Nephron (organoid): ENCODE results near the gene SPC24.
"Not testable (repeated sequence)": the region's sequence is repeated elsewhere in the genome, so short reads cannot be mapped to it uniquely, and the experiment has no call there.

Experiments used
- H3K27ac Mint-ChIP-seq, 3 experiments: 2 replicates each; pipeline ENCODE4 v1.8.0; 2020; ENCODE audit warnings: mixed read lengths in 3 of 3, mild to moderate bottlenecking in 2 of 3, moderate library complexity in 1 of 3
- H3K27me3 Mint-ChIP-seq: 2 replicates; pipeline ENCODE4 v1.8.0; 2021; ENCODE audit warnings: low read depth, mild to moderate bottlenecking, moderate library complexity, mixed read lengths
- H3K36me3 Mint-ChIP-seq: 2 replicates; pipeline ENCODE4 v1.8.0; 2020; ENCODE audit warnings: low read depth, mixed read lengths
- H3K4me1 Mint-ChIP-seq: 2 replicates; pipeline ENCODE4 v1.8.0; 2020; ENCODE audit warnings: mixed read lengths
- H3K4me3 Mint-ChIP-seq, 3 experiments: 2 replicates each; pipeline ENCODE4 v1.8.0; 2020; ENCODE audit warnings: mild to moderate bottlenecking in 3 of 3, mixed read lengths in 3 of 3, moderate library complexity in 2 of 3
- H3K9me3 Mint-ChIP-seq: 2 replicates; pipeline ENCODE4 v1.8.0; 2020; ENCODE audit warnings: mixed read lengths
- TF ChIP-seq, protein P1 (sequence below), 3 experiments: fragments of 200-600 bp; sonication (generic); IDR thresholded peaks; one replicate each; pipeline ENCODE4 v1.5.0; 2021; ENCODE audit warnings: antibody characterized with exemption in 3 of 3; ENCODE audit not compliant: unreplicated experiment in 3 of 3

Gene SPC24

DNA sequence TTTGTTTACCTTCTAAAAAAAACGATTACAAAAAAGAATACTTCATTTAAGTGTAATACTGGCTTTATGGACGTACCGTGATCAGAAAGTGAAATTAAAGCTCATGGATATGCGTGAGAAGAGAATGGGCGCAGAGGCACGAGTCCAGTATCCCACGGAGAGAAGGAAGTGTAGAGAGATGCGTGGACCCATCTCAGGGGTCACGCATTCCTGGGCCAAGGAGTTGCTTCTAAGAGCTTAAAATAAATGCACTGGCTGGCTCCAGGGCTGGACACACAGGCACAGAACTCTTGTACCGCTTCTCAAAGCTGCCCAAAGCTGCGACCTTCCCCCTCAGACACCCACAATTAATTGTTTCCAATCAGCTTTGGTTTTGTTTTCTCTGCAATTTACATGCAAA, 8.7 kb upstream of the SPC24 start:
- H3K27me3 Mint-ChIP-seq, result no peaks in the 10 kb centered on the region
- peaks cover 3% of the 10 kb centered on the region for H3K9me3 Mint-ChIP-seq
- H3K4me1 Mint-ChIP-seq, result peaks cover 31% of the 10 kb centered on the region
- no peak overlapping the region for H3K4me3 Mint-ChIP-seq
- TF ChIP-seq, protein P1, sequence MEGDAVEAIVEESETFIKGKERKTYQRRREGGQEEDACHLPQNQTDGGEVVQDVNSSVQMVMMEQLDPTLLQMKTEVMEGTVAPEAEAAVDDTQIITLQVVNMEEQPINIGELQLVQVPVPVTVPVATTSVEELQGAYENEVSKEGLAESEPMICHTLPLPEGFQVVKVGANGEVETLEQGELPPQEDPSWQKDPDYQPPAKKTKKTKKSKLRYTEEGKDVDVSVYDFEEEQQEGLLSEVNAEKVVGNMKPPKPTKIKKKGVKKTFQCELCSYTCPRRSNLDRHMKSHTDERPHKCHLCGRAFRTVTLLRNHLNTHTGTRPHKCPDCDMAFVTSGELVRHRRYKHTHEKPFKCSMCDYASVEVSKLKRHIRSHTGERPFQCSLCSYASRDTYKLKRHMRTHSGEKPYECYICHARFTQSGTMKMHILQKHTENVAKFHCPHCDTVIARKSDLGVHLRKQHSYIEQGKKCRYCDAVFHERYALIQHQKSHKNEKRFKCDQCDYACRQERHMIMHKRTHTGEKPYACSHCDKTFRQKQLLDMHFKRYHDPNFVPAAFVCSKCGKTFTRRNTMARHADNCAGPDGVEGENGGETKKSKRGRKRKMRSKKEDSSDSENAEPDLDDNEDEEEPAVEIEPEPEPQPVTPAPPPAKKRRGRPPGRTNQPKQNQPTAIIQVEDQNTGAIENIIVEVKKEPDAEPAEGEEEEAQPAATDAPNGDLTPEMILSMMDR (IDR thresholded peaks at IDR 0.05; ENCODE audit: unreplicated experiment in 3 of 3), result no peak
- peak overlapping the region; percentile 1 to 97 (median 61) for H3K27ac Mint-ChIP-seq
- H3K36me3 Mint-ChIP-seq, result peaks cover 55% of the 10 kb centered on the region

DNA sequence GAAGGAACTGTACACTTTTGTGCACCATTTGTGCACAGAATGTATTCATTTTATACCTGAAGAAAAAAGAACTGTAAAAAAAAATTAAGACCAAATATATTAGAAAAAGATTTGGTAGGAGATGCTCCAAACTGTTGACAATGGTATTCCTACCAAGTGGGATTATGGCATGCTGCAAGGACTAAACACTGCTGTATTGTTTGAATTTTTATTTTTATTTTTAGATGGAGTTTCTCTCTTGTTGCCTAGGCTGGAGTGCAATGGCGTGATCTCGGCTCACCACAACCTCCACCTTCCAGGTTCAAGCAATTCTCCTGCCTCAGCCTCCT, 4.8 kb upstream of the SPC24 start:
- Mint-ChIP-seq H3K27ac (peak overlapping the region; percentile 55 to 93 (median 84)), H3K36me3 (peaks cover 27% of the 10 kb centered on the region), H3K4me1 (peaks cover 40% of the 10 kb centered on the region)
- H3K4me3 Mint-ChIP-seq, H3K27me3 Mint-ChIP-seq, H3K9me3 Mint-ChIP-seq: not testable (repeated sequence)

DNA sequence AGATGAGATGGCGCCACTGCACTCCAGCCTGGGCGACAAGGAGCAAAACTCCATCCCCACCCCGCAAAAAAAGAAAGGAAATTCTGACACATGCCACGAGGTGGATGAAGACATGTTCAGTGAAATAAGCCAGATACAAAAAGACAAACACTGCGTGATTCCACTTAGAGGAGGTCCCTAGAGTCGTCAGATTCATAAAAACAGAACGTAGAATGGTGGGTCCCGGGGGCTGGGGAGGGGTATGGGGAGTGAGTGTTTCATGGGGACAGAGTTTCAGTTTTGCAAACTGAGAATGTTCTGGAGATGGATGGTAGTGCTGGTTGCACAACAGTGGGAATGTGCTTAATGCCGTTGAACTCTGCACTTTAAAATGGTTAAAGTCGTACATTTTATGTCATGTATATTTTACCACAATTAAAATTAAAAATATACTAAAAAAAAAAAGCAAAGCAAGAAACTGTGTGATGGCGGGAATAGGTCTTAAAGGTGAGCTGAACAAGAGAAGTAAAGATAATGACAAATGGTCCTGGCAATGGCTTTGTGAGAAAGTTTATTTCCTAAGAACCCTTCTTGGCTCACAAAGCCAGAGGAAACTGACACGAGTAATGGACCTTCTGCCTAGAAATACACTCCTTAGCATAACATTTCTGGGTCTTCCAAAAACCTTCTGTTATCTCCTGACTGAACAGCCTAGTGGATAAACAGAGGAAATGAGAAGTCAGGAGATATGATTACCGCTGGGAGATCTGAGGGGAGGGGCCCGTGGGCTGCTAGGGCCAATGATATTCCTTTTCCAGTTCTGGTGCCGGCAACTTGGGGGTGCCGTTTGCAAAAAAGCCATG, 4.2 kb upstream of the SPC24 start:
- Mint-ChIP-seq H3K27me3 (no peaks in the 10 kb centered on the region), H3K27ac (peak overlapping the region; percentile 55 to 93 (median 84)), H3K4me1 (peaks cover 35% of the 10 kb centered on the region), H3K36me3 (peaks cover 21% of the 10 kb centered on the region), H3K4me3 (peak overlapping the region in 1 of 3 experiments; percentile 33), H3K9me3 (peaks cover 3% of the 10 kb centered on the region)
- TF ChIP-seq, protein P1 (IDR thresholded peaks at IDR 0.05; ENCODE audit: unreplicated experiment in 3 of 3), result peak in 1 of 3 experiments; percentile 8

DNA sequence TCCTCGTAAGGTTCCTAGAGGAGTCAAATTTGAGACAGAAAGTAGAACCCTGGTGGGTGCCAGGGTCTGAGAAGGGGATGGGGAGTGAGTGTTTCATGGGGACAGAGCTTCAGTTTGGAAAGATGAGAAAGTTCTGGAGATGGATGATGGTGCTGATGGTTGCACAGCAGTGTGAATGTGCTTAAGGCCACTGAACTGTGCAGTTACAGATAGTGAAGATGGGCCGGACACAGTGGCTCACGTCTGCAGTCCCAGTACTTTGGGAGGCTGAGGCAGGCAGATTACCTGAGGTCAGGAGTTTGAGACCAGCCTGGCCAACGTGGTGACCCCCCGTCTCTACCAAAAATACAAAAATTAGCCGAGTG, 917 bp downstream of the SPC24 start:
- Mint-ChIP-seq H3K4me3 (peak overlapping the region; percentile 83 to 88 (median 88)), H3K36me3 (peaks cover 4% of the 10 kb centered on the region), H3K27me3 (no peaks in the 10 kb centered on the region), H3K4me1 (peaks cover 42% of the 10 kb centered on the region), H3K27ac (peak overlapping the region; percentile 34 to 43 (median 36)), H3K9me3 (no peaks in the 10 kb centered on the region)
- TF ChIP-seq, protein P1 (IDR thresholded peaks at IDR 0.05; ENCODE audit: unreplicated experiment in 3 of 3), result no peak

DNA sequence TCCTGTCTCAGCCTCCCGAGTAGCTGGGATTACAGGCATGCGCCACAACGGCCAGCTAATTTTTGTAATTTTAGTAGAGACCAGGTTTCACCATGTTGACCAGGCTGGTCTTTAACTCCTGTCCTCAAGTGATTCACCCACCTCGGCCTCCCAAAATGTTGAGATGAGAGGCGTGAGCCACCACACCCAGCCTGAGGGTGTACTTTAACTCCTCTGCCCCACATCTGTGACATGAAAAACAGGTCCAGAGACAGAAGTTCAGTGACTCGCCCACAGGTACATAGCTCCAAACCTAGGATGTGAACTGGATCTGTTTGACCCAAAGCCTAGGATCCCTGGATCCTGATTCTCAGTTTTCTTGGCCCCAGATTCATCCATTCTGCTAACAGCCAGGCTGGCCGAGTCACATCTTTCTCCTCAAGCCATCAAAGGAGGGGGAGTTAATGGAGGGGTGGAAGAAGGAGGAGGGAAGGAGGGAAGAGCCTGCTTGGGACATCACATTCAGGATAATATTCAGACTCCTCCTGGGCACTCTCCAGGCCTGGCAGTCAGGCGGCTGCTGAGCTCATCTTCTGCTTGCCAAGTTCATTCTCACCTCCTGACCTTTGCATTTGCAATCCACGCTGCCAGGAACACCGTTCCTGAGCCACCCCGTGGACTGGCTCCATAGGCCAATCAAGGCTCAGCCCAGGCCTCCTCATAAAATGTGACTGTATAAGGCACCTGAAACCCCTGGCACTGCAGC, 3.1 kb downstream of the SPC24 start:
- H3K4me3 Mint-ChIP-seq, result peak overlapping the region; percentile 48 to 68 (median 52)
- no peaks in the 10 kb centered on the region for H3K9me3 Mint-ChIP-seq
- H3K36me3 Mint-ChIP-seq, result peaks cover 4% of the 10 kb centered on the region
- no peaks in the 10 kb centered on the region for H3K27me3 Mint-ChIP-seq
- H3K27ac Mint-ChIP-seq, result peak overlapping the region; percentile 87 to 93 (median 93)
- H3K4me1 Mint-ChIP-seq, result peaks cover 33% of the 10 kb centered on the region
- TF ChIP-seq, protein P1 (IDR thresholded peaks at IDR 0.05; ENCODE audit: unreplicated experiment in 3 of 3), result no peak

DNA sequence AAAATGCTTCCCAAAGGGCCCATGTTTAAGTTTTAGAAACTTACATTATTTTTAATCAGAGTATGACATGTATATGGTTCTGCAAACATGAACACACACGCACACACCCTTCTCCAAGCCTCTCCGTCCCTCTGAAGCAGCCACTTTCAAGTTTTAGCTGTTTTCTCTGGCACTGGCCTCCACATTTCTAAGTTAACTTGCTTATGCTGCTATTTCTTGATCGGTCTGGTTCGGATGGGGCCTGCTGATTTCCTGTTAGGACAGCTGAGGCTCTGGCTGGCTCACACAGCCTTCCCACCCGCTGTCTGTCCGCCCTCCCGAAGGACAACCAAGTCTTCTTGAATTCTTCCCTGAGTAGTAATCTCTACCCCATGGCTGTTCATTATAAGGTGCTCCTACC, 4.4 kb downstream of the SPC24 start:
- H3K27ac Mint-ChIP-seq, result peak overlapping the region; percentile 96 to 99 (median 98)
- H3K4me3 Mint-ChIP-seq, result peak overlapping the region; percentile 21 to 73 (median 39)
- H3K9me3 Mint-ChIP-seq, result no peaks in the 10 kb centered on the region
- H3K4me1 Mint-ChIP-seq, result peaks cover 28% of the 10 kb centered on the region
- TF ChIP-seq, protein P1 (IDR thresholded peaks at IDR 0.05; ENCODE audit: unreplicated experiment in 3 of 3), result no peak
- no peaks in the 10 kb centered on the region for H3K27me3 Mint-ChIP-seq
- peaks cover 8% of the 10 kb centered on the region for H3K36me3 Mint-ChIP-seq
